ENCODE measurements around the gene CFAP45. TPM values are rescaled to one million over a fixed set of nuclear protein-coding genes. Genes with fewer than 3 reads are reported as not detected.

Gene CFAP45
- total RNA-seq, result under 1 TPM; 0.49 to 0.55 TPM
- polyA plus RNA-seq (2013, experiment 1 of 2), result 0.96 TPM
- 0.54 TPM for polyA plus RNA-seq (2013, experiment 2 of 2)
- long read RNA-seq, experiment 1, result 0 reads
- long read RNA-seq, experiment 2, partial matches to known transcripts, result 0 of 1 reads
- long read RNA-seq, experiment 2, other reads (novel, unspliced or antisense), result 0 of 1 reads
- long read RNA-seq, experiment 3, partial matches to known transcripts, result 0 of 1 reads
- long read RNA-seq, experiment 3, other reads (novel, unspliced or antisense), result 1 of 1 reads
- long read RNA-seq, experiment 4, result 0 reads

DNA sequence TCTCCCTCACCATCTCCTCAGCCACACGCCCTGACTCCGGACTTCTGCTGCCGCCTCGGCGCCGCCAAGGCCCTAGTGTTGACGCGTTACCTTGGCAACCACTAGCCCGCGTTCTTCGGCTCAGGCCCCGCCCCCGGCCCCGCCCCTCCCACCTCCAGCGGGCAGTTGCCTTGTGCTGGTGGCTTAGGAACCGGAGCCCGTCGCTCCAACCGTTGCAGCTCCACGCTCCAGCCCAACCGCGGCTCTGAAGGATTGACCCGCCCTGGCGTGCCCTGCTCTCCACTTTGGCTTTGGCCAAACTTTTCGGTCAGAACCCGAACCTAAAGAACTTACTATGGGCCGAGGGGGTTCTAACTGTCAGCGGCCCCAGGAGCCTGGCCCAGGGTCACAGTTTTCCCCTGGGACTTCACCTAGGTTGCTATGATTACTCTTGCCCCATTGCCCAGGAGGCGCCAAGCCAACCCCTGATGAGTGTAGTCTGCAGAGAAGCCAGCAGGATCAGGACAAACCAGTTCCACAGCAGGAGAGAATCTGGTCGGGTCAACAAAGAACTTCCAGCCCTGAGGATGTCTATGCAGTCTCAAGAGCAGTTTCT lies at the start of gene CFAP45:
Gene CFAP45 (minus strand): TSS at position 80 of the 595 bp plus-strand sequence. CDS start 67 bp downstream, at position 13.
- peak within 1 kb of the TSS; percentile 88 for H3K27ac Mint-ChIP-seq
- Histone ChIP-seq H3K9me3 (ENCODE audit: control insufficient read depth, low read length) (peaks cover 16% of the 10 kb centered on the region), H3K36me3 (ENCODE audit: control insufficient read depth, insufficient read depth, low read length) (no peaks in the 10 kb centered on the region), H3K9ac (ENCODE audit: extremely low read depth, low read length, poor library complexity, severe bottlenecking) (peak within 1 kb of the TSS; percentile 55), H3K4me3 (ENCODE audit: low read length) (peak within 1 kb of the TSS; percentile 49), H3K27ac (ENCODE audit: low read depth, low read length) (no peak within 1 kb of the TSS), H3K27me3 (ENCODE audit: control insufficient read depth, insufficient read depth, low read length, poor library complexity, severe bottlenecking) (peaks cover 6% of the 10 kb centered on the region), H3K4me1 (ENCODE audit: control insufficient read depth, insufficient read depth, low read length) (peaks cover 12% of the 10 kb centered on the region)
- H3K27me3 Mint-ChIP-seq (ENCODE audit: insufficient read depth), result peaks cover 27% of the 10 kb centered on the region
- TF ChIP-seq, protein P1, sequence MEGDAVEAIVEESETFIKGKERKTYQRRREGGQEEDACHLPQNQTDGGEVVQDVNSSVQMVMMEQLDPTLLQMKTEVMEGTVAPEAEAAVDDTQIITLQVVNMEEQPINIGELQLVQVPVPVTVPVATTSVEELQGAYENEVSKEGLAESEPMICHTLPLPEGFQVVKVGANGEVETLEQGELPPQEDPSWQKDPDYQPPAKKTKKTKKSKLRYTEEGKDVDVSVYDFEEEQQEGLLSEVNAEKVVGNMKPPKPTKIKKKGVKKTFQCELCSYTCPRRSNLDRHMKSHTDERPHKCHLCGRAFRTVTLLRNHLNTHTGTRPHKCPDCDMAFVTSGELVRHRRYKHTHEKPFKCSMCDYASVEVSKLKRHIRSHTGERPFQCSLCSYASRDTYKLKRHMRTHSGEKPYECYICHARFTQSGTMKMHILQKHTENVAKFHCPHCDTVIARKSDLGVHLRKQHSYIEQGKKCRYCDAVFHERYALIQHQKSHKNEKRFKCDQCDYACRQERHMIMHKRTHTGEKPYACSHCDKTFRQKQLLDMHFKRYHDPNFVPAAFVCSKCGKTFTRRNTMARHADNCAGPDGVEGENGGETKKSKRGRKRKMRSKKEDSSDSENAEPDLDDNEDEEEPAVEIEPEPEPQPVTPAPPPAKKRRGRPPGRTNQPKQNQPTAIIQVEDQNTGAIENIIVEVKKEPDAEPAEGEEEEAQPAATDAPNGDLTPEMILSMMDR (conservative IDR thresholded peaks at IDR 0.05), result no peak
- H3K4me3 Mint-ChIP-seq, result peak within 1 kb of the TSS; percentile 34
- DNase-seq, result peak; percentile 98
- peaks cover 24% of the 10 kb centered on the region for H3K4me1 Mint-ChIP-seq
- WGBS, 2 experiments (ENCODE audit: insufficient coverage in 1 of 2, insufficient read length in 1 of 2), result 12 to 19% methylated on average over 15 to 30 of the region's 30 CpGs
- H3K9me3 Mint-ChIP-seq, result peaks cover 15% of the 10 kb centered on the region
- H3K36me3 Mint-ChIP-seq (ENCODE audit: low read depth), result no peaks in the 10 kb centered on the region

DNA sequence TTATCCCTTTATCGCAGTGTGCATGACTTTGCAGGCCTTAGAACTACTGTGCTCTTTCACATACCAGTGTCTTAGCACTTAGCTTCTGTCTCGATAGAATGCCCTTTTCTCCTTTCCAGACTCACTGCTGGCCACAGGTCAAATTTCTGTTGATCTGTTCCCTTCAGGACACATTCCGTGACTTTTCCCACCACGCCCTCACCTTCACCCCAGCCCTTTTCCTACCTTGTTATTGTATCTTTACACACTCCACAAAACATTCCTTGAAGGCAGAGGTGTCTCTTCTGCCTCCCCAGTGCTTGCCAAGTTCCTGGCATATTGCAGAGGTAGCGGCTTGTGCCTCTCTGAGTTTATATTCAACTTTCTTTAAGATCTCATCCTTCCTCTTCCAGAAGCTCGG lies 49.2 kb upstream of the CFAP45 start:
- Histone ChIP-seq H3K9ac (ENCODE audit: extremely low read depth, low read length, poor library complexity, severe bottlenecking) (no peak overlapping the region), H3K27ac (ENCODE audit: low read depth, low read length) (no peak overlapping the region), H3K4me1 (ENCODE audit: control insufficient read depth, insufficient read depth, low read length) (peaks cover 4% of the 10 kb centered on the region), H3K36me3 (ENCODE audit: control insufficient read depth, insufficient read depth, low read length) (no peaks in the 10 kb centered on the region), H3K27me3 (ENCODE audit: control insufficient read depth, insufficient read depth, low read length, poor library complexity, severe bottlenecking) (peaks cover 44% of the 10 kb centered on the region), H3K9me3 (ENCODE audit: control insufficient read depth, low read length) (no peaks in the 10 kb centered on the region), H3K4me3 (ENCODE audit: low read length) (no peak overlapping the region)
- TF ChIP-seq, protein P1 (conservative IDR thresholded peaks at IDR 0.05), result no peak
- H3K36me3 Mint-ChIP-seq (ENCODE audit: low read depth), result no peaks in the 10 kb centered on the region
- WGBS, 2 experiments (ENCODE audit: insufficient coverage in 1 of 2, insufficient read length in 1 of 2), result 87 to 91% methylated on average over 6 of the region's 6 CpGs
- H3K4me1 Mint-ChIP-seq, result peaks cover 12% of the 10 kb centered on the region
- H3K9me3 Mint-ChIP-seq, result no peaks in the 10 kb centered on the region
- peak; percentile 44 for DNase-seq
- no peak overlapping the region for H3K4me3 Mint-ChIP-seq
- peaks cover 58% of the 10 kb centered on the region for H3K27me3 Mint-ChIP-seq (ENCODE audit: insufficient read depth)
- no peak overlapping the region for H3K27ac Mint-ChIP-seq

DNA sequence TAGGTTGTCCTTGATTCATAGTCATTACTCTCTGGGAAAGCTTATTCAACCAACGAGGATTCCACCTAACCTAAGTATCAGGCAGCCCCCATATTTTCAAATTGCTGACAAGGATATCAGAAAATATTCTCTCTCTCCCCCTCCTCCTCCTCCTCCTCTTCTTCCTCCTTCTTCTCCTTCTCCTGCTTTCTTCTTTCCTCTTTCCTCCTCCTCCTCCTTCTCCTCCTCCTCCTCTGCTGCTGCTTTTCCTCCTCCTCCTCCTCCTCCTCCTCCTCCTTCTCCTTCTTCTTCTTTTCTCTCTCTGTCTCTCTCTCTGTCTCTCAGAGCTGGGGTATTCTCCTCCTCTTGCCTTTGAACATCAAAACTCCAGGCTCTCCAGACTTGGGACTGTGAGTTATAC lies 48.0 kb upstream of the CFAP45 start:
- peaks cover 52% of the 10 kb centered on the region for H3K27me3 Mint-ChIP-seq (ENCODE audit: insufficient read depth)
- H3K9ac ChIP-seq (ENCODE audit: extremely low read depth, low read length, poor library complexity, severe bottlenecking), result no peak overlapping the region
- no peak for DNase-seq
- no peak overlapping the region for H3K4me3 Mint-ChIP-seq
- H3K4me1 Mint-ChIP-seq, result peaks cover 12% of the 10 kb centered on the region
- H3K36me3 Mint-ChIP-seq (ENCODE audit: low read depth), result no peaks in the 10 kb centered on the region
- H3K27me3 ChIP-seq (ENCODE audit: control insufficient read depth, insufficient read depth, low read length, poor library complexity, severe bottlenecking), result peaks cover 38% of the 10 kb centered on the region
- TF ChIP-seq, protein P1 (conservative IDR thresholded peaks at IDR 0.05), result no peak
- H3K9me3 ChIP-seq (ENCODE audit: control insufficient read depth, low read length), result no peaks in the 10 kb centered on the region
- no peaks in the 10 kb centered on the region for H3K9me3 Mint-ChIP-seq
- peaks cover 4% of the 10 kb centered on the region for H3K4me1 ChIP-seq (ENCODE audit: control insufficient read depth, insufficient read depth, low read length)
- H3K27ac Mint-ChIP-seq, result no peak overlapping the region
- no peak overlapping the region for H3K4me3 ChIP-seq (ENCODE audit: low read length)
- H3K36me3 ChIP-seq (ENCODE audit: control insufficient read depth, insufficient read depth, low read length), result no peaks in the 10 kb centered on the region
- H3K27ac ChIP-seq (ENCODE audit: low read depth, low read length), result no peak overlapping the region
- 77 to 82% methylated on average over 1 of the region's 1 CpG for WGBS, 2 experiments (ENCODE audit: insufficient coverage in 1 of 2, insufficient read length in 1 of 2)

Data from endodermal cell (in vitro differentiated cells).